Fibroblast of villous mesenchyme (primary cell): Measurements from ENCODE around the gene IL17RD. TPM values are rescaled to one million over a fixed set of nuclear protein-coding genes. Genes with fewer than 3 reads are reported as not detected.

Experiments used
- DNase-seq: peaks from one replicate; pipeline ENCODE4 v3.0.0-alpha.2; 2010; ENCODE audit warnings: low read depth
- H3K4me3 ChIP-seq: 2 replicates; pipeline ENCODE4 v1.5.1; 2011; ENCODE audit warnings: low read depth, mild to moderate bottlenecking, low read length
- total RNA-seq: library from RNA; depleted of rRNA; stranded (reverse); fragments of >200 nt; gene quantifications from 2 replicates; pipeline ENCODE4 v1.2.3, GENCODE V29; 2012
- TF ChIP-seq, protein P1 (sequence below): IDR thresholded peaks from 2 replicates; pipeline ENCODE4 v1.5.1; 2012; ENCODE audit warnings: low read depth, mild to moderate bottlenecking, low read length; ENCODE audit not compliant: insufficient read depth

Gene IL17RD
- total RNA-seq, 1 donor = 0.86 TPM

DNA sequence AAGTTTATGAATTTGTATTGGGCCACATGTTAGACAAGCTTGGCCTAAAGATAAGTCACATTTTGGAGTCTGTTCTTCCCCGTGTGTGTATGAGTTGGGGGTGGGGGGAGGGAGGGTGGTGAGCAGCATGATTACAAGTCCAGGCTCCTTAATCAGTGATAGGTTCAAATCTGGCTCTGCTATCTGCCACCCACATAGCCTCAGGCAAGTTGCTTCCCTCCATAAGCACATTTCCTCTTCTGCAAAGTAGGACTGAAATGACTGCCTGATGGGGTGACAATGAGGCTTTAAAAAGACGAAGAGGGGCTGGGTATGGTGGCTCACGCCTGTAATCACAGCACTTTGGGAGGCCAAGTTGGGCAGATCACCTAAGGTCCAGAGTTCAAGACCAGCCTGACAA, 105.7 kb downstream of the IL17RD start:
- no peak overlapping the region for H3K4me3 ChIP-seq
- DNase-seq = no peak
- TF ChIP-seq, protein P1, sequence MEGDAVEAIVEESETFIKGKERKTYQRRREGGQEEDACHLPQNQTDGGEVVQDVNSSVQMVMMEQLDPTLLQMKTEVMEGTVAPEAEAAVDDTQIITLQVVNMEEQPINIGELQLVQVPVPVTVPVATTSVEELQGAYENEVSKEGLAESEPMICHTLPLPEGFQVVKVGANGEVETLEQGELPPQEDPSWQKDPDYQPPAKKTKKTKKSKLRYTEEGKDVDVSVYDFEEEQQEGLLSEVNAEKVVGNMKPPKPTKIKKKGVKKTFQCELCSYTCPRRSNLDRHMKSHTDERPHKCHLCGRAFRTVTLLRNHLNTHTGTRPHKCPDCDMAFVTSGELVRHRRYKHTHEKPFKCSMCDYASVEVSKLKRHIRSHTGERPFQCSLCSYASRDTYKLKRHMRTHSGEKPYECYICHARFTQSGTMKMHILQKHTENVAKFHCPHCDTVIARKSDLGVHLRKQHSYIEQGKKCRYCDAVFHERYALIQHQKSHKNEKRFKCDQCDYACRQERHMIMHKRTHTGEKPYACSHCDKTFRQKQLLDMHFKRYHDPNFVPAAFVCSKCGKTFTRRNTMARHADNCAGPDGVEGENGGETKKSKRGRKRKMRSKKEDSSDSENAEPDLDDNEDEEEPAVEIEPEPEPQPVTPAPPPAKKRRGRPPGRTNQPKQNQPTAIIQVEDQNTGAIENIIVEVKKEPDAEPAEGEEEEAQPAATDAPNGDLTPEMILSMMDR = no peak

DNA sequence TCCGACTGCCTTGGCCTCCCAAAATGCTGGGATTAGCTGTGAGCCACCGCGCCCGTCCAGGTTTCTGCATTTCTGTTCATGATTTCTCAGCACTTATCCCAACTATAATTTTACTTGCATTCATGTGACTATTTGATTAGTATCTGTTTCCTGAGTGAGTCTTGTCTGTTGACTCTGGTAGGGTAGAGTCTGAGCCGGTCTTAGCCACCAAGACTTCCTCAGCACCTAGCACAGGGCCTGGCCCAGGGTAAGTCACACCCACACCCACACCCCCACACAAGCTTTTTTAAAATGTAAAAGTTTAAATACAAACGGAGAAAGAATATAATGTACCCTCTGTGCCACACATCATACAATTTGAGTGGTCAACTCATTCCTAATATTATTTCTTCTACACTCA, 107.8 kb downstream of the IL17RD start:
- TF ChIP-seq, protein P1 = no peak
- no peak for DNase-seq
- no peak overlapping the region for H3K4me3 ChIP-seq

DNA sequence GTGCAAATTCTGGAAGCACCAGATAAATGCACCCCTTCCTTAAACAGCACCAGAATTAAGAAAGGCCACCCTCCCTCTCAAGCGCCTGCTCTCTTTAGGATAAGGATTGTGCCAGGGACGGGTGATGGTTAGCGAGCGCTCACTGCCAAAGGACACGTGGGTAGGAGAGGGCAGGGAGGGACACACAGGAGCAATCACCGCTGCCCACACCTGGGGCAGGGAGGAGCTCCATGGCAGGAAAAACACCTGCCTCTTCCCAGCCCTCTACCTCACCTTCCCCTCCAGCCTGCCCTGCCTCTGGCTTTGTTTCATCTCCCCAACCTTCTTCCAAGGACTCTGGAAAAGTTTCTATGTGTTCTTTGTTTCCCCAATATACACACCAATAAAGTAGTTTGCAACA, 112.0 kb downstream of the IL17RD start:
- DNase-seq = no peak

DNA sequence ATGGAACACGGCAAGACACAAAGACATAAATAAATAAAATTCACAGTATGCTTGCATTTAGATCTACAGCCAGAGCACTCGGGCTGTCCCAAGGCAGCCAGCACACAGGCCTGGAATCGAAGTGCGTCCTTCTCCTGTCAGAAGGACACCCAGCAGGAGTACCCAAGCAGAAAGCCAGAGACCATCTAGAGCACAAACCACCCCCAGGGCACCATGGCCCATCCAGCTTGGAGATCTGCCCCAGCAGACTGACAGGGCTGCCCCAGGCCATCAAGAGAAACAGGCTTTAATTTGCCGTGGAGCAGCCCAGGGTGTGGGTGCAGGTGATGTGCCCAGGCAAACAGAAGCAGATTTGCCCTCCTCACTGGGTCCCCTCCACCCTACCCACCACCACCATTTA, 112.5 kb downstream of the IL17RD start:
- no peak overlapping the region for H3K4me3 ChIP-seq
- TF ChIP-seq, protein P1 = no peak
- no peak for DNase-seq

More for the DNA sequence above, 112.0 kb downstream of the IL17RD start:
- TF ChIP-seq, protein P1 = no peak
- H3K4me3 ChIP-seq = no peak overlapping the region

DNA sequence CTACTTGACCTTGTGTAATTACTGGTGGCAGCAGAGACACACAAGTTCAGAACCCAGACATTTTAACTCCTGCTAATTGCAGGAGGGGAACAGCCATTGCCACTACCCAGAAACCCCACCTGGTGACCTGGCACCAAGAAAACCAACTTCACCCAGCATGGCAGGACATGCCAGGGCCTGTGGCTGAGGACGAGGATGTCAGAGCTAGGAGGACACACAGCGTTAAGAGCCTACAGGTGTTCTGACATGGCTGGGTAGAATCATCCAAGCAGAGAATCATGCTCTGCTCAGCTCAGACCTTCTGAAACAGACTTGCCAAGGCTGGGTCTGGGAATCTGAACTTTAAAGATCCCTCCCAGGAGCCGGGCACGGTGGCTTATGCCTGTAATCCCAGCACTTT, 116.4 kb downstream of the IL17RD start:
- TF ChIP-seq, protein P1 = no peak

DNA sequence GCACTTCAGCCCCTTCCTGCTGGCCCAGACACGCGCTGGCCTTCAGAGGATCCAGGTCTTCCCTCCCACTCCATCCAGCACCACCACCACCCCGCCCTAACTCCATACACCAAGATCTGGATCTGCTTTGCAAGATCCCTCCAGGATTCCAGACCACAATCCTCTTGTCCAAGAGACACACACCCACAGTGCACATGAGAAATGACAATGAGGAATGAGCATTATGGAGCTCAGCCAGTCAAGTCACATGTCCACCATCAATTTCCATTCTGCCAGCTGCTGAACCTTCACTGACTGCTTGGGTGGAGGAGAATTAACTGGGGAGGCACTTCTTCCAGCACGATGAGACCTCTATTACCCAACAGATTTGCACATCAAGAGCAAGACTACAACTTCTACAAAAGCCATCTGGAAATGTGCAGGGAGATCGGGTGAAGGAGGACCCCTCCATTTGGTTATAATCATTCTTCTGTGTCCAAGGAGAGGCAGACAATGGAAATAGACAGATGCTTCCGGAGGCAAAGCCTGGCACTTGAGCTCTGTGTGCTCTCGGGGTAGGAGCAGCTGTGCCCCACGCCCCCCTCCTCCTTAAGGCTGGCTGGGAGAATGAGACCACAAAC, 117.0 kb downstream of the IL17RD start:
- DNase-seq = peak; percentile 15
- no peak overlapping the region for H3K4me3 ChIP-seq
- TF ChIP-seq, protein P1 = no peak

More for the DNA sequence above, 116.4 kb downstream of the IL17RD start:
- no peak for DNase-seq
- H3K4me3 ChIP-seq = no peak overlapping the region
